GM12878 (cell line): ENCODE results near the gene TMPRSS13. TPM values are rescaled to one million over a fixed set of nuclear protein-coding genes. Genes with fewer than 3 reads are reported as not detected.

Source experiments
- ATAC-seq: fragments of 200-7000 bp; cut with Tn5 transposase; 3 replicates; pipeline ENCODE4 v1.9.1; 2020; ENCODE audit warnings: mild to moderate bottlenecking, moderate library complexity
- BruUV-seq: library from RNA; stranded (reverse); fragments of 400-500 nt; replicated peaks from 2 replicates; lab custom pipeline; 2021; lab: Mats Ljungman, UMichigan
- CTCF ChIA-PET: fragments of 300-600 bp; sonication (Branson Sonifier 250); formaldehyde crosslinking; extraction: SDS; loops from one replicate; lab custom pipeline; 2021; ENCODE audit warnings: inconsistent platforms; lab: Yijun Ruan, JAX
- POLR2A ChIA-PET: fragments of 350-600 bp; formaldehyde crosslinking; extraction: SDS; loops from one replicate; lab custom pipeline; 2021; ENCODE audit warnings: inconsistent platforms; lab: Charles Lee
- RAD21 ChIA-PET: fragments of 300-600 bp; sonication (Branson Sonifier 250); formaldehyde crosslinking; loops from one replicate; lab custom pipeline; 2023; ENCODE audit warnings: antibody characterized with exemption; ENCODE audit not compliant: unreplicated experiment; lab: Charles Lee
- SMC1A ChIA-PET: fragments of 300-600 bp; sonication (Branson Sonifier 250); formaldehyde crosslinking; loops from one replicate; lab custom pipeline; 2023; ENCODE audit not compliant: unreplicated experiment, uncharacterized antibody; lab: Charles Lee
- DNase-seq: peaks from one replicate; pipeline ENCODE4 v3.0.0-alpha.2; 2011; ENCODE audit warnings: low read depth, low spot score
- FAIRE-seq: peaks from 3 replicates; lab custom pipeline; 2011; peaks lifted over from hg19 to GRCh38; lab: Jason Lieb, UNC
- H2AFZ ChIP-seq: 2 replicates; pipeline ENCODE4 v1.6.0; 2011; ENCODE audit warnings: low read depth, low read length, control low read depth; ENCODE audit not compliant: control insufficient read depth
- H3K27ac ChIP-seq: 2 replicates; pipeline ENCODE4 v1.5.1; 2011; ENCODE audit warnings: control low read depth; ENCODE audit not compliant: control insufficient read depth, insufficient read depth
- H3K27me3 ChIP-seq, 2 experiments: replicated peaks in 1 of 2; 2 replicates each; pipeline versions ENCODE4 v1.6.0 to v1.6.1; 2011; ENCODE audit warnings: low read length in 1 of 2; ENCODE audit not compliant: control insufficient read depth in 2 of 2, insufficient read depth in 2 of 2
- H3K36me3 ChIP-seq, 2 experiments: 2 replicates each; pipeline ENCODE4 v1.5.1; 2011; ENCODE audit warnings: low read length in 1 of 2; ENCODE audit not compliant: control insufficient read depth in 2 of 2, insufficient read depth in 2 of 2
- H3K4me1 ChIP-seq: 2 replicates; pipeline ENCODE4 v1.6.1; 2011; ENCODE audit warnings: mild to moderate bottlenecking, low read length, moderate library complexity, mixed read lengths; ENCODE audit not compliant: control insufficient read depth, insufficient read depth
- H3K4me2 ChIP-seq: 2 replicates; pipeline ENCODE4 v1.6.0; 2011; ENCODE audit warnings: control low read depth; ENCODE audit not compliant: control insufficient read depth, insufficient read depth
- H3K4me3 ChIP-seq: fragments of 200-600 bp; sonication (generic); 2 replicates; pipeline ENCODE4 v1.5.1; 2016
- H3K79me2 ChIP-seq: 2 replicates; pipeline ENCODE4 v1.6.0; 2011; ENCODE audit warnings: low read length; ENCODE audit not compliant: control insufficient read depth, insufficient read depth
- H3K9ac ChIP-seq: 2 replicates; pipeline ENCODE4 v1.8.0; 2011; ENCODE audit warnings: low read length, control low read depth, mixed read lengths; ENCODE audit not compliant: control insufficient read depth, insufficient read depth
- H3K9me3 ChIP-seq: replicated peaks from 3 replicates; pipeline ENCODE4 v1.5.1; 2011; ENCODE audit warnings: mild to moderate bottlenecking, low read length; ENCODE audit not compliant: control insufficient read depth, insufficient read depth
- H4K20me1 ChIP-seq: 2 replicates; pipeline ENCODE4 v1.6.0; 2011; ENCODE audit not compliant: control insufficient read depth, insufficient read depth
- CBX5 ChIP-seq: sonication (generic); IDR thresholded peaks from 2 replicates; pipeline ENCODE4 v1.6.1; 2016; ENCODE audit warnings: low read depth, moderate library complexity, mild to moderate bottlenecking, inconsistent platforms
- CREM ChIP-seq: IDR thresholded peaks from 2 replicates; pipeline ENCODE4 v1.6.1; 2014; ENCODE audit warnings: antibody characterized with exemption, low read depth
- HDAC6 ChIP-seq: fragments of 200-600 bp; sonication (generic); IDR thresholded peaks from one replicate; pipeline ENCODE4 v1.8.0; 2017; ENCODE audit warnings: antibody characterized with exemption; ENCODE audit not compliant: unreplicated experiment
- IKZF1 ChIP-seq: fragments of 450-650 bp; conservative IDR thresholded peaks from 2 replicates; pipeline ENCODE4 v1.6.1; 2017; ENCODE audit warnings: antibody characterized with exemption, mild to moderate bottlenecking
- JUND ChIP-seq: IDR thresholded peaks from 2 replicates; pipeline ENCODE4 v1.6.1; 2012; ENCODE audit warnings: low read depth, mild to moderate bottlenecking, low read length, improper control_type of control experiment, moderate library complexity
- RB1 ChIP-seq: fragments of 450-650 bp; formaldehyde crosslinking; IDR thresholded peaks from 2 replicates; pipeline ENCODE4 v1.6.1; 2017; ENCODE audit warnings: mild to moderate bottlenecking, borderline replicate concordance
- RBBP5 ChIP-seq: fragments of 200-600 bp; sonication (generic); conservative IDR thresholded peaks from 2 replicates; pipeline ENCODE4 v1.6.1; 2016
- TCF7 ChIP-seq: IDR thresholded peaks from 2 replicates; pipeline ENCODE4 v1.6.1; 2014; ENCODE audit warnings: antibody characterized with exemption, borderline replicate concordance
- WGBS: methylation state at CpG from one replicate; pipeline ENCODE4 v1.1.6; 2016; ENCODE audit warnings: low lambda C conversion rate; ENCODE audit not compliant: insufficient replicate concordance, insufficient coverage; ENCODE audit errors: missing lambda C conversion rate; 5-methylcytosine and 5-hydroxymethylcytosine counted together
- in situ Hi-C: fragments of 300-500 bp; cut with MboI; formaldehyde crosslinking; loops from 9 replicates; pipeline ENCODE4 v1.14.3; 2018; ENCODE audit warnings: mixed read lengths
- intact Hi-C: fragments of 100-400 bp; cut with micrococcal nuclease; formaldehyde crosslinking; loops from one replicate; pipeline ENCODE4 v1.14.2; 2022; ENCODE audit not compliant: unreplicated experiment
- polyA plus RNA-seq, 11 experiments: library from polyadenylated mRNA; depleted of rRNA in 4 of 11; unstranded in 6 of 11; stranded (reverse) in 5 of 11; fragments of >200 nt; fragmentation: Nextera tagmentation in 4 of 11; fragmentation: Illumina TruSeq in 1 of 11; extraction: Ambion mirVana in 4 of 11; extraction: Trizol in 1 of 11; gene quantifications; 1 replicate in 1 of 11; 2 replicates in 10 of 11; pipeline versions ENCODE4 v1.2.1 to v1.2.3, GENCODE V29; 2011 to 2016; ENCODE audit warnings: inconsistent platforms in 2 of 11, missing spikeins in 2 of 11, low read depth in 1 of 11
- total RNA-seq, 4 experiments: library from RNA; depleted of rRNA in 3 of 4; stranded (reverse); fragments of >200 nt in 3 of 4; fragmentation: Illumina TruSeq in 1 of 4; extraction: Trizol in 1 of 4; gene quantifications; 2 replicates each; pipeline versions ENCODE4 v1.2.1 to v1.2.3, GENCODE V29; 2013 to 2021
- TF ChIP-seq, protein P1 (sequence below): fragments of 450-650 bp; IDR thresholded peaks from 2 replicates; pipeline ENCODE4 v1.6.1; 2018; ENCODE audit warnings: borderline replicate concordance, mild to moderate bottlenecking; ENCODE audit not compliant: partially characterized antibody

The TMPRSS13 gene
- total and polyA plus RNA-seq, 10 of the 15 experiments (the other 5 are each of a cell fraction or from before 2014, with no cell fraction given), result 0.05 to 0.50 (median 0.26) TPM; not detected in 2

DNA sequence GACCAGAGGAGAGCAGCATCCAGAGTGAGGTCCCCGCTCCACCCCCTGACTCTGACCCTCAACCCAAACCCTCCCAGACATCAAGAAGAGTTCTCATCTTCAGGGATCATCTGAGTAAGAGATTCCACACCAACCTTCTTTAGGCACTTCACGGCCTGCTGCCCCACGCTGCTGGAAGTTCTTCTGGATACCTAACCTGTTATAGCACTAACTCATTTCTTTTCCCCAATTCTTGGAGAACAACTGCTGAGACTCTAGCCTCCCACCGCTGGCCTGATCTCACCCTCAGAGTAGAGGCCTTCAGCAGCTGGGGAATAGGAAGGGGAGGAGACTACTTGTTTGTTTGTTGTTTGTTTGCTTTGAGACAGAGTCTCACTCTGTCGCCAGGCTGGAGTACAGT lies 7.3 kb downstream of the TMPRSS13 start:
- in situ Hi-C loops, result no loop called here
- ChIA-PET POLR2A (interaction anchor here (0.9 kb wide), 1 partner anchor 9 kb away, joined by 3 read pairs; no protein-coding TSS in a partner anchor), RAD21 (interaction anchor here (1.0 kb wide), 1 partner anchor 377 kb away, joined by 3 read pairs; no protein-coding TSS in a partner anchor), CTCF (interaction anchor here (0.6 to 1.2 kb wide), 2 partner anchors 14 to 114 kb away, joined by 3 read pairs; no protein-coding TSS in a partner anchor), SMC1A (interaction anchor here (2.7 to 3.6 kb wide), 3 partner anchors 9 to 14 kb away, joined by 6 to 23 read pairs (median 15); no protein-coding TSS in a partner anchor)
- intact Hi-C loops, result no loop called here
- H3K36me3 ChIP-seq, result no peaks in the 10 kb centered on the region
- no peak overlapping the region for H3K4me3 ChIP-seq
- no peaks in the 10 kb centered on the region for H4K20me1 ChIP-seq
- peaks cover 8% of the 10 kb centered on the region for H3K4me1 ChIP-seq
- no peaks in the 10 kb centered on the region for H3K27me3 ChIP-seq
- 61% methylated on average over 5 of the region's 5 CpGs for WGBS
- BruUV-seq, result no TSS peak
- no peak overlapping the region for H3K4me2 ChIP-seq
- TF ChIP-seq, protein P1, sequence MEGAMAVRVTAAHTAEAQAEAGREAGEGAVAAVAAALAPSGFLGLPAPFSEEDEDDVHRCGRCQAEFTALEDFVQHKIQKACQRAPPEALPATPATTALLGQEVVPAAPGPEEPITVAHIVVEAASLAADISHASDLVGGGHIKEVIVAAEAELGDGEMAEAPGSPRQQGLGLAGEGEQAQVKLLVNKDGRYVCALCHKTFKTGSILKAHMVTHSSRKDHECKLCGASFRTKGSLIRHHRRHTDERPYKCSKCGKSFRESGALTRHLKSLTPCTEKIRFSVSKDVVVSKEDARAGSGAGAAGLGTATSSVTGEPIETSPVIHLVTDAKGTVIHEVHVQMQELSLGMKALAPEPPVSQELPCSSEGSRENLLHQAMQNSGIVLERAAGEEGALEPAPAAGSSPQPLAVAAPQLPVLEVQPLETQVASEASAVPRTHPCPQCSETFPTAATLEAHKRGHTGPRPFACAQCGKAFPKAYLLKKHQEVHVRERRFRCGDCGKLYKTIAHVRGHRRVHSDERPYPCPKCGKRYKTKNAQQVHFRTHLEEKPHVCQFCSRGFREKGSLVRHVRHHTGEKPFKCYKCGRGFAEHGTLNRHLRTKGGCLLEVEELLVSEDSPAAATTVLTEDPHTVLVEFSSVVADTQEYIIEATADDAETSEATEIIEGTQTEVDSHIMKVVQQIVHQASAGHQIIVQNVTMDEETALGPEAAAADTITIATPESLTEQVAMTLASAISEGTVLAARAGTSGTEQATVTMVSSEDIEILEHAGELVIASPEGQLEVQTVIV, result no peak
- TF ChIP-seq CBX5 (no peak), JUND (no peak), IKZF1 (no peak), HDAC6 (no peak), TCF7 (no peak), RB1 (no peak), RBBP5 (no peak), CREM (no peak)
- no peak overlapping the region for H2AFZ ChIP-seq
- no peaks in the 10 kb centered on the region for H3K9me3 ChIP-seq
- DNase-seq (no peak), FAIRE-seq (no peak), ATAC-seq (no peak)
- H3K27ac ChIP-seq, result no peak overlapping the region
- H3K79me2 ChIP-seq, result no peaks in the 10 kb centered on the region
- H3K9ac ChIP-seq, result no peak overlapping the region
